Measurements from ENCODE around the gene CNIH3. TPM values are rescaled to one million over a fixed set of nuclear protein-coding genes. Genes with fewer than 3 reads are reported as not detected.

The CNIH3 gene
- total RNA-seq, 2 donors from 2014 or later, result 0.33 to 1.3 TPM

GRCh38 chr1:224698015-224698451 lies 81.9 kb downstream of the CNIH3 start:
- H3K36me3 ChIP-seq, result no peaks in the 10 kb centered on the region
- TF ChIP-seq, protein P1, sequence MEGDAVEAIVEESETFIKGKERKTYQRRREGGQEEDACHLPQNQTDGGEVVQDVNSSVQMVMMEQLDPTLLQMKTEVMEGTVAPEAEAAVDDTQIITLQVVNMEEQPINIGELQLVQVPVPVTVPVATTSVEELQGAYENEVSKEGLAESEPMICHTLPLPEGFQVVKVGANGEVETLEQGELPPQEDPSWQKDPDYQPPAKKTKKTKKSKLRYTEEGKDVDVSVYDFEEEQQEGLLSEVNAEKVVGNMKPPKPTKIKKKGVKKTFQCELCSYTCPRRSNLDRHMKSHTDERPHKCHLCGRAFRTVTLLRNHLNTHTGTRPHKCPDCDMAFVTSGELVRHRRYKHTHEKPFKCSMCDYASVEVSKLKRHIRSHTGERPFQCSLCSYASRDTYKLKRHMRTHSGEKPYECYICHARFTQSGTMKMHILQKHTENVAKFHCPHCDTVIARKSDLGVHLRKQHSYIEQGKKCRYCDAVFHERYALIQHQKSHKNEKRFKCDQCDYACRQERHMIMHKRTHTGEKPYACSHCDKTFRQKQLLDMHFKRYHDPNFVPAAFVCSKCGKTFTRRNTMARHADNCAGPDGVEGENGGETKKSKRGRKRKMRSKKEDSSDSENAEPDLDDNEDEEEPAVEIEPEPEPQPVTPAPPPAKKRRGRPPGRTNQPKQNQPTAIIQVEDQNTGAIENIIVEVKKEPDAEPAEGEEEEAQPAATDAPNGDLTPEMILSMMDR (IDR thresholded peaks at IDR 0.05), result no peak
- no peak for DNase-seq (ENCODE audit: low spot score)

GRCh38 chr1:224700918-224701531 lies 84.9 kb downstream of the CNIH3 start:
- no peaks in the 10 kb centered on the region for H3K27me3 ChIP-seq
- TF ChIP-seq, protein P1 (IDR thresholded peaks at IDR 0.05), result no peak
- H3K9me3 ChIP-seq, result no peaks in the 10 kb centered on the region

More at GRCh38 chr1:224698015-224698451, 81.9 kb downstream of the CNIH3 start:
- no peak overlapping the region for H3K27ac ChIP-seq
- no peaks in the 10 kb centered on the region for H3K27me3 ChIP-seq
- no peaks in the 10 kb centered on the region for H3K9me3 ChIP-seq
- H3K4me3 ChIP-seq, result no peak overlapping the region
- H3K4me1 ChIP-seq, result peaks cover 0 to 14% of the 10 kb centered on the region in 2 donors

GRCh38 chr1:224703702-224704101 lies 87.6 kb downstream of the CNIH3 start:
- no peaks in the 10 kb centered on the region for H3K27me3 ChIP-seq
- no peaks in the 10 kb centered on the region for H3K9me3 ChIP-seq
- no peaks in the 10 kb centered on the region for H3K36me3 ChIP-seq
- H3K27ac ChIP-seq, result no peak overlapping the region
- no peak for DNase-seq (ENCODE audit: low spot score)
- H3K4me3 ChIP-seq, result no peak overlapping the region
- TF ChIP-seq, protein P1 (IDR thresholded peaks at IDR 0.05), result no peak
- no peaks in the 10 kb centered on the region for H3K4me1 ChIP-seq

More at GRCh38 chr1:224700918-224701531, 84.9 kb downstream of the CNIH3 start:
- DNase-seq (ENCODE audit: low spot score), result no peak
- H3K4me1 ChIP-seq, result peaks cover 0 to 14% of the 10 kb centered on the region in 2 donors
- no peak overlapping the region for H3K27ac ChIP-seq
- no peaks in the 10 kb centered on the region for H3K36me3 ChIP-seq
- H3K4me3 ChIP-seq, result no peak overlapping the region

DNA sequence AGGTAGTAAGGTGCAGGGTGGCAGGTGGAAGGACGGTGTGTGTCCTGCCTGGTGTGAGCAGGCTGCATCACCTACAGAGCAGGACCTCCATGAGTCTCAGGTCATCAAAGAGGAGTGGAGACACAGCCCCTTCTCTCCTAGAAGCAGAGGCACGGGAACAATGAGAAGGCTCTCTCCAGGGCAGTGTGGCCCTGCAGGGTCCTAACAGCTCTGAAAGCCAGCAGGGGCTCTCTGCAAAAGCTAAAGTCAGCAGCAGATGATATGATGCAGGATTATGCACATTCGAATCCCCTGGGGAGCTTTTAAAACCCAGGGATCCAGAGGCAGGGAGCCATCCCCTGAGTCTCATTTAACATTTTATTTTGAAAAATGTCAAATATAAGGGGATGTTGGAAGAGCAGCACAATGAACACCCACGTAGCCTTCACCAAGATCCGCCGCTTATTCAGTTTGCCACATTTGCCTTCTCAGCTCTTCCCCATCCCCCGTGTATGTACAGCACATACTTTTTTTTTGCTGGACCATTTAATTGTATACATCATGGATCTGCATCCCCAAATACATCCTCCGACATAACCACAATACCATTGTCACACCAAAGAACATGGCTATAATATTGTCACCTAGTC lies 88.1 kb downstream of the CNIH3 start:
- no peak for DNase-seq (ENCODE audit: low spot score)
- TF ChIP-seq, protein P1 (IDR thresholded peaks at IDR 0.05), result no peak
- H3K9me3 ChIP-seq, result no peaks in the 10 kb centered on the region
- H3K36me3 ChIP-seq, result no peaks in the 10 kb centered on the region
- no peak overlapping the region for H3K27ac ChIP-seq
- H3K27me3 ChIP-seq, result no peaks in the 10 kb centered on the region
- H3K4me3 ChIP-seq, result no peak overlapping the region
- no peaks in the 10 kb centered on the region for H3K4me1 ChIP-seq

DNA sequence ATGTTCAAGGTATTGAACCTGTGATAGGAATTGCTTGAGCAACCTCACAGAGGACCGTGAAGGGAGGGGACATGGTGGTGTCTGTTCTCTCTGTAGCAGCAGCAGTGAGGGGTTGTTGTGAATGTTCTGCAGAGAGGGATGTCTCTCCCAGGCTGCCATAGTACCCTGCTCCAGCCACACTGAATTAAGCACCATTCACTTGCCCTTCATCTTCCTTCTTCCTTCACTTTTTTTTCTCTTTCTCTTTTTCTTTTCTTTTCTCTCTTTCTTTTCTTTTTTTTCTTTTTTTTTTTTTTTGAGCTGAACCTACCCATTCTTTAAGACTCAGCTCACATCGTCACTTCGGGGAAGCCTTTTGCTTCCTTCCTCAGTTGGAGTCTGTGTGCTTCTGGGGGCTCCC lies 89.5 kb downstream of the CNIH3 start:
- H3K4me3 ChIP-seq, result no peak overlapping the region
- TF ChIP-seq, protein P1 (IDR thresholded peaks at IDR 0.05), result no peak
- peaks cover 0 to 3% of the 10 kb centered on the region in 2 donors for H3K4me1 ChIP-seq
- H3K27me3 ChIP-seq, result no peaks in the 10 kb centered on the region
- H3K9me3 ChIP-seq, result no peaks in the 10 kb centered on the region
- H3K36me3 ChIP-seq, result no peaks in the 10 kb centered on the region
- DNase-seq (ENCODE audit: low spot score), result no peak
- H3K27ac ChIP-seq, result no peak overlapping the region
